ENCODE data around the gene NTSR1.

The NTSR1 gene

DNA sequence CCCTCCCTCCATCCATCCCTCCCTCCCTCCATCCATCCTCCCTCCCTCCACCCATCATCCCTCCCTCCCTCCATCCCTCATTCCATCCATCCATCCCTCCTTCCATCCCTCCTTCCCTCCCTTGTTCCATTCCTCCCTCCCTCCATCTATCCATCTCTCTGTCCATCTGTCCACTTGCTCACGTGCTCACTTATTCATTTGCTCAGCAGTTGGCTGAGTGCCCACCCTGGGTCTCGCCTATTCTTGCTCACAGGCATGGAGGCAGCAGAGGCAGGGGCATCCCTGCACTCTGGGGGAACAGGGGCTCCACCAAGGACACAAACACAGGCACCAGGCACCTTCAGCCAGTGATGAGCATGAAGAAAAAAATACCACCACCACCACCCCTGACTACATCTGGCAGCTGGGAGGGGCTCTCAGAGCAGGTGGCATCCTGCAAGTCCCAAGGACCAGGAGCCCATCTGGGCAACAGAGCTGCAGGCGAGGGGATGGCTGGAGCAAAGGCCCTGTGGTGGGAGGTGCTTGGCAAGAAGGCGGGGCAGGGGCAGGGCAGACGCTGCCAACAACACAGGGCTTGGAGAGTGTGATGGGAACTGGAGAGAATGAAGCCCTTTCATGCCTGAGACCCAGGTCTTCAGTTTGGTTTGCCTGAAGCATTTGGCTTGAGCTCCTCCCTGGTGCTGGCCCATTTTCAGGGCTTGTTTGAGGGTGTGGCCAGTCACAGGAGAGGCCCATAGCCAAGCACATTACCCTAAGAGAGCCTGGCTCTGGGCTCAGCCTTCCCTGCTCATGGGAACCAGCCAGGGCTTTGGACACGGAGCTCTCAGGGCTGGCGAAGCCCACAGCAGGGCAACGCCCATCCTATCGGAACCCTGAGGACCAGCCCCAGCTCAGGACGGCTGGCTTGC is 47.4 kb downstream of the NTSR1 start:
- no peak for DNase-seq (ENCODE audit: low read depth in 2 of 2)

DNA sequence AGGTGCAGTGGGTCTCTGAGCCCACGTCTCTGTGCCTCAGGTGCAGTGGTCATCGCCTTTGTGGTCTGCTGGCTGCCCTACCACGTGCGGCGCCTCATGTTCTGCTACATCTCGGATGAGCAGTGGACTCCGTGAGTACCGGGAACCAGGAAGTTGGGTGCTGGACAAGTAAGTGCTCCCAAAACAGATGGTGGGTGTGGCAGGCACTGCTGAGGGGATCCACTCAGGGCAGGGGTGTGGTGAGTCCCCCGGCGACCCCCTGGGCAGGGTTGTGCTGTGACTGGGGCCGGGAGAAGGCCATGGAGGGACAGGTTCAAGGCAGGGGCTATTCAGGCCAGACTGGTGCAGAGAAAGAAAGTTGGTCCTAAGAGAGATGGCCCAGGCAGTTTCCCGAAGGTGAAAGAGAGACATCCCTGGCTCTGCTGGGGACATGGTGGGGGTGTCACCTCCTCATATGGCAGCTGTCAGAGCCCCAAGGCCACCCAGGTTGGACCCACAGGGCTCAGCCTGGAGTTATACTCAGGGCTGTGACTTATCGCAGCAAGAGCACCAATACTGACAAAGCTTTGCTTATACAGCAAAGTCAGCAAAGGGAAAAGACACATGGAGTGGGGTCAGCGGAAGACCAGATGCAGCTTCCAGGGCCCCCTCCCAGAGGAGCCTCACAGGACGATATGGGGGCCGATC is 49.7 kb downstream of the NTSR1 start:
- DNase-seq (ENCODE audit: low read depth in 2 of 2): no peak

DNA sequence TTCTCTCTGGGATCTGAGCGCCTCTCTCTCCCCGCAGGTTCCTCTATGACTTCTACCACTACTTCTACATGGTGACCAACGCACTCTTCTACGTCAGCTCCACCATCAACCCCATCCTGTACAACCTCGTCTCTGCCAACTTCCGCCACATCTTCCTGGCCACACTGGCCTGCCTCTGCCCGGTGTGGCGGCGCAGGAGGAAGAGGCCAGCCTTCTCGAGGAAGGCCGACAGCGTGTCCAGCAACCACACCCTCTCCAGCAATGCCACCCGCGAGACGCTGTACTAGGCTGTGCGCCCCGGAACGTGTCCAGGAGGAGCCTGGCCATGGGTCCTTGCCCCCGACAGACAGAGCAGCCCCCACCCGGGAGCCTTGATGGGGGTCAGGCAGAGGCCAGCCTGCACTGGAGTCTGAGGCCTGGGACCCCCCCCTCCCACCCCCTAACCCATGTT is 51.4 kb downstream of the NTSR1 start:
- DNase-seq (ENCODE audit: low read depth in 2 of 2): no peak

DNA sequence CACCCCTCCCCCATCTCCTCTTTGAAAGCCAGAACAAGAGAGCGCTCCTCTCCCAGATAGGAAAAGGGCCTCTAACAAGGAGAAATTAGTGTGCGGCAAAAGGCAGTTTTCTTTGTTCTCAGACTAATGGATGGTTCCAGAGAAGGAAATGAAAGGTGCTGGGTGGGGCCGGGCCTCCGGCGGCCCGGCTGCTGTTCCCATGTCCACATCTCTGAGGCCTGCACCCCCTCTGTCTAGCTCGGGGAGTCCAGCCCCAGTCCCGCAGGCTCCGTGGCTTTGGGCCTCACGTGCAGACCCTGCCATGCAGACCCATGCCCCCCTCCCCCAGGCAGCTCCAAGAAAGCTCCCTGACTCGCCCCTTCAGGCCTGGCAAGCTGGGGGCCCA is 51.8 kb downstream of the NTSR1 start:
- DNase-seq (ENCODE audit: low read depth in 2 of 2): no peak

DNA sequence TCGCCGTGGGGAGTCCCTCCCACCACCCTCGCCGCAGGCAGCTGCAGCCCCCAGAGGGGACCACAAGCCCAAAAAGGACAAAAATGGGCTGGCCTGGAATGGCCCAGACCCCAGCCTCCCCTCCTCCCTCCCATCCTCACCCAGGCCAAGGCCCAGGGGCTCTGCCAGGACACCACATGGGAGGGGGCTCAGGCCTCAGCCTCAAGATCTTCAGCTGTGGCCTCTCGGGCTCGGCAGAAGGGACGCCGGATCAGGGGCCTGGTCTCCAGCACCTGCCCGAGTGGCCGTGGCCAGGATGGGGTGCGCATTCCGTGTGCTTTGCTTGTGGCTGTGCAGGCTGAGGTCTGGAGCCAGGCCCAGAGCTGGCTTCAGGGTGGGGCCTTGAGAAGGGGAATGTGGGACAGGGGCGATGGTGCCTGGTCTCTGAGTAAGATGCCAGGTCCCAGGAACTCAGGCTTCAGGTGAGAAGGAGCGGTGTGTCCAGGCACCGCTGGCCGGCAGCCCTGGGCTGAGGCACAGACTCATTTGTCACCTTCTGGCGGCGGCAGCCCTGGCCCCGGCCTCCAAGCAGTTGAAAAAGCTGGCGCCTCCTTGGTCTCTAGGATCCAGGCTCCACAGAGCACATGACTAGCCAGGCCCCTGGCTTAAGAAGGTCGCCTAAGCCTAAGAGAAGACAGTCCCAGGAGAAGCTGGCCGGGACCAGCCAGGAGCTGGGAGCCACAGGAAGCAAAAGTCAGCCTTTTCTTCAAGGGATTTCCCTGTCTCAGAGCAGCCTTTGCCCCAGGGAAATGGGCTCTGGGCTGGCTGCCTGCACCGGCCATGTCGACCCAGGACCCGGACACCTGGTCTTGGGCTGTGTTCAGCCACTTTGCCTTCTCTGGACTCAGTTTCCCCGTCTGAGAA is 52.5 kb downstream of the NTSR1 start:
- DNase-seq (ENCODE audit: low read depth in 2 of 2): no peak

DNA sequence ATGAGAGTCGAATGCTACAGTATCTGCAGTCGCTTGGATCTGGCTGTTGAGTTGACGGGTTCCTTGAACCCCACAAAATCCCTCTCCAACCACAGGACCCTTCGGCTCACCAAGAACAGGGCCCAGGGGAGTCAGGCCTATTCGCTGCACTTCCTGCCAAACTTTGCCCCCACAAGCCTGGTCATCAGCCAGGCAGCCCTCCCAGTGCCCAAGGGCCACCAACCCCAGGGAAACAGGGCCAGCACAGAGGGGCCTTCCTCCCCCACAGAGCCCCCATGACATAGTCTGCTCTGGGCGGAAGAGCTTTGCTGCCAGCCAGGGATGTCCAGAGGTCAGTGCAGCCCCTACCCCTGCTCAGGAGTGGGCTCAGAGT is 53.1 kb downstream of the NTSR1 start:
- no peak for DNase-seq (ENCODE audit: low read depth in 2 of 2)

DNA sequence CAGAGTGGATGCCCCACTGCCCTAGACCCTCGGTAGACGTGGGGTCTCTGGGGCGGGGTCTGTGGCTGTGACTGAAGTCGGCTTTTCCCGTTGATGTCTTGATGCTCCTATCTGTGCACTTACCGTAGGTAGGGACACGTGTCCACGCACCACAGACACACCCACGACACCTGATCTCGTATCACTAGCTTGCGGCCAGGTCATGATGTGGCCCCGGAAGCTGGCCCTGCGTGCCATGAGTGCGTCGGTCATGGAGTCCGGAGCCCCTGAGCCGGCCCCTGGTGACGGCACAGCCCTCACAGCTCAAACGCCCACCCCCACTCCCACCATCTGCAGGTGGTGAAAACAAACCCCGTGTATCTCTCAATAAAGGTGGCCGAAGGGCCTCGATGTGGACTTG is 53.7 kb downstream of the NTSR1 start:
- DNase-seq (ENCODE audit: low read depth in 2 of 2): no peak

DNA sequence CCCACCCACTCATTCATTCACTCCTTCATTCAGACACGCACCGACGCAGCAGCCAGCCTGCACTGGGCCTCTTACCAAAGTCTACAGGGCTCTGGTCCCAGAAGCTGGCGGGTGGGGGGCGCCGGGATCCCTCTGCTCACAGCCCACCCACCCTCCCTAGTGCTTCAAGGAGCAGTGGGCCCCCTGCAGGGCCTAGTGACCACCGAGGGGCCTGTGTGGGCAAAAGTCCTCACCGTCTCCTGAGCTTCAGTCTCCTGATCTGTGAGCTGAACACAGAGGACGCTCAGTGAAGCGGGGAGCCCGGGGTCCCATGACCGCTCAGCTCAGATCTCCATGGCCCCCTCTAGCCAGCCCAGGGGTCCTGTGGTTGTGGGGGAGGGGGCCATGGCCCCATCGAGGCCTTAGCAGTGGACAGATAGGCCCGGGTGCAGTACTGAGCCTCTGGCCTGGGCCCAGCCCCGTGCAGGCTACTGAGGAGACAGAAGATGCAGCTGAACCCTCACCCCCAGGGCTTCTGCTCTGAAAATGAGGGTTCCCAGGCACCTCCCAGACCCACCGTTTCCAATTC is 54.2 kb downstream of the NTSR1 start:
- DNase-seq (ENCODE audit: low read depth in 2 of 2): no peak

DNA sequence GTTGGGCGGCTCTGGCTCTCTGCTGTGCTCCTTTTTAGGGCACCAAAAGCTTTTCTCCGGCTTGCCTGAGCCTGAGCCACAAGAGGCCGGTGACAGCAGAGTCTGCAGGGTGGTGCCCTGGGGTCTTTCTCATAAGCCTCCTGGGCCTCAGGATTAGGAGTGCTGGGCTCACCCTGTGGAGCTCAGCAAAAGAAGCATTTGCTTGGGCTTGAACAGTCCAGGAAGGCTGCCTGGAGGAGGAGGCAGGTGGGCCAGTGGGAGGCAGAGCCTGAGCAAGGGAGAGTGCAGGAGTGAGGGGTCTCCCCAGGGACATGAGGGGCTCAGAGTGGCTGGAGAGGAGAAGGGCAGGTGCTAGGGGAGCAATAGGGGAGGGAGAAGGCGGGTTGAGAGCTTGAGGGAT is 54.8 kb downstream of the NTSR1 start:
- no peak for DNase-seq (ENCODE audit: low read depth in 2 of 2)

DNA sequence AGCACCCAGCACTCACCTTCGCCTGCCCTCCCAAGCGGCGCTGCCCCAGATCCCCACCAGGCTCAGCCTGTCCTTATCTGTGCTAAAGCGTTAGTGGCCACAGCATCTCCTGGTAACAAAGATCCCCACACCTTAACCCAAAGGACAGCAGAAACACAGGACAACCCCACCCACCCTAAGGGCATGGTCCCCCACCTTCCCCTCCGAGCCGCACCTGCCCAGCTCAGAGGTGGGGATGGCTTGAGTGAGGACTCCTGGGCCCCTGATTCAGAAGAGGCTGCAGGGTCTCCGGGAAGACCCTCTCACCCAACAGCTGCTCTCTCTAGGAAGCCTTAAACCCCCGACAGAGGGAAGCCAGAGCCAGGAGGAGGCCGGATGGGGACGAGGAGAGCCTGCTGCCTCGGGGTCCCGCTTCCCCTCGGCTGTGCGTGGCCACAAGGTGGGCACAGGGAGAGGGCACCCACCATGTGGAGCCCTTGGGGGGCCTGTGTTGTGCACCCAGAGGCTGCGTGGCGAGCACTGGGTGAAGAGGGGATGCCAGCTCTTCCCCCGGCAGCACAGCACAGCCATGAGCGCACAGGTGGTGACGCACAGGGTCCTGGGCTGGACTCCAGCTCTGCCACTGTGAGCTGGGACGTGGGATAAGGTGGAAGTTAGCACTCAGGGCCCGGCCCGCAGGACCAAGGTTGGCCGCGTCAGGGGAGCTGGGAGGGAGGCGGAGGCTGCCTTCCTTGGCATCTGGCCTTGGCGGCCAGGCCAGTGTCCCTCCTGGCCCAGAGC is 55.7 kb downstream of the NTSR1 start:
- DNase-seq (ENCODE audit: low read depth in 2 of 2): no peak

DNA sequence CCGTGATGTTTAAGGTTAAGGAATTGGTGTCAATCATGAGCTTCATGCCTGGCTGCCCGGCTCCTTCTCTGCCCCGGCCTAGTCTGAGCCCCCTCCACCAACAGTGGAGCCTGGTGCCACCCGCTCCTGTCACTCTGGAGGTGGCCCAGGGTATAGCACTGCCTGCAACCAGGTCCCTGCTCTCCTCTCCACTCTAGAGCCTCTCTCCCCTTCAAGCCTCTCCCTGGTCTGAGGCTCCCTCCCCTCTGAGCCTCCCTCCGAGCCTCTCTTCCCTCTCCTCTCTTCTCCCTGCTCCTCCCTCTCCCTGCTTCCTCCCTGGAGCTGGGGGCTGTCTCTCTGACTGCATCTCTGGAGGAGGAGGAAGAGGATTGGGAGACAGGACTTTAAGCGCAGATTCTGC is 56.4 kb downstream of the NTSR1 start:
- no peak for DNase-seq (ENCODE audit: low read depth in 2 of 2)

DNA sequence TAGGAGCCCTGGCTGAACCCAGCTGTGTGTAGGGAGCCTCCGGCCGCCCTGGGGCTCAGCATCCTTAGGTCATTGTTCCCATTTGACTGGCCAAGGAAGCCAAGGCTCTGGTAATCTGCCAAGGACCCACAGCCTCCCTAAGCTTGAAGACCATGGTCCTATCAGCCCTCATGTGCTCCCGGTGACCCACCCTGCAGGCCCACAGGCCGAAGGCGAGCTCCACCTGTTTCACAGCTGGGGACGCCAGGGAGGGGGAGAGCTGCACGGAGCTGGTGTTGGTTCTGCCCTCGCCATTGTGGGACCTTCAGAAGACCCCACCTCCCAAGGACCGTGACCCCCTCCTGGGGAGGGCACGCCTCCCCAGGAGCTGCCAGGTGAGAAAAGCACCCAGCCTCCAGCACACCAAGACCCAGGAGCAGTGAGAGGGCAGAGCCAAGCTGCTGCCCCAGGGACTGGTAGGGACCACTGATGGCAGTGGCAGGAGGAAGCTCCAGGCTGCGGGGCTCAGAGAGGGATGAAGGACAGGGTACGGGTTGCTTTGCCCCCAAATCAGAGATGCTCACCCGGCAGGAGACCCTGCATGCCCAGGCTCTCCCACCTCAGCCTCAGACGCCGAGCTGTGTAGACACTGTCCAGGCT is 56.9 kb downstream of the NTSR1 start:
- no peak for DNase-seq (ENCODE audit: low read depth in 2 of 2)

DNA sequence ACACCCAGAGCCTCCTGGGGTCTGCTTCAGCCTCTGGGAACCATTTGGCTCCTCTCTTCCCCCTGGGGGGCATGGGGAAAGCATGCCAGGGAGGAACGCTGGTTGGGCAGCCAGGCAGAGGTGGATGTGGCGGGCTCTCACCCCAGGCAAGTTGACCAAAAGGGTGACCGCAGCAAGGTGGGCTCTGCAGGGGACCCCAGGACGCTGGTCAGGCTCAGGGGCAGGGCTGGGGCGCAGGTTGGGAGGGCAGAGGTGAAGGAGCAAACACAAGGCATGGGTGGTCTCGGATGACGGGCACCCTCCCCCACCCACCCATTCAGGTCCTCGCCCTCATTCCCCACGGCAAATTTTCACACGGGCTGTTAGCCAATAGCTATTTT is 57.4 kb downstream of the NTSR1 start:
- no peak for DNase-seq (ENCODE audit: low read depth in 2 of 2)

DNA sequence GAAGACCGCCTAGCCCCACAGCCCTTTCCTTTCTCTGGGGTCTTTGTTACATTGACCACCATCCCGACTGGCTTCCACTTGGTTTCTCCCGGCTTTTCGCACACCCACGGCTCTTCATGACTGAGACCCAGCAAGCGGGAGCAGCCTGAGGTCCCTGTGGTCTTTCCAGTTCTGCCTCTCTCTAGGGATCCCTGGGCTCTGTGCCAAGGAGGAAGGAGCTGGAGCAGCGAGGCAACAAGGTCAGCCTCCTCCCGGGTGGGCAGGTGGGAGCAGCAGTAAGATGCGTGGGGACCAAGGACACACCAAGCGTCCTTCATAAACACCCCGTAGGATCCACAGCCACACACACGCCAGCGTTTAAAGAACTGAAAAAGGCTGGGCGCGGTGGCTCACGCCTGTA is 58.1 kb downstream of the NTSR1 start:
- no peak for DNase-seq (ENCODE audit: low read depth in 2 of 2)

DNA sequence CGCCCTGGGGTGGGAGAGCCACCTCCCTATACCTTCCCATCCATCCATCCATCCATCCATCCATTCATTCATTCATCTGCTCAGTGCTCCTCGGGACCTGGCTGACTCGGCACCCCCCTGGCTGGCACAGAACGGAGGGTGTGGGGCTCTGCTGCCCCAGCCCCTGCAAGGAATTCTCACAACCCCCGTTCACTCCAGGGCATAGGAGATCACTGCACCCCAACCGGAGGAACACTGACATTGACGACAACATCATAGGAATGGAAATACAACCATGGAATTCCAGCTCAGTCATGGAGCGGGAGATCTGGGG is 59.6 kb downstream of the NTSR1 start:
- no peak for DNase-seq (ENCODE audit: low read depth in 2 of 2)

DNA sequence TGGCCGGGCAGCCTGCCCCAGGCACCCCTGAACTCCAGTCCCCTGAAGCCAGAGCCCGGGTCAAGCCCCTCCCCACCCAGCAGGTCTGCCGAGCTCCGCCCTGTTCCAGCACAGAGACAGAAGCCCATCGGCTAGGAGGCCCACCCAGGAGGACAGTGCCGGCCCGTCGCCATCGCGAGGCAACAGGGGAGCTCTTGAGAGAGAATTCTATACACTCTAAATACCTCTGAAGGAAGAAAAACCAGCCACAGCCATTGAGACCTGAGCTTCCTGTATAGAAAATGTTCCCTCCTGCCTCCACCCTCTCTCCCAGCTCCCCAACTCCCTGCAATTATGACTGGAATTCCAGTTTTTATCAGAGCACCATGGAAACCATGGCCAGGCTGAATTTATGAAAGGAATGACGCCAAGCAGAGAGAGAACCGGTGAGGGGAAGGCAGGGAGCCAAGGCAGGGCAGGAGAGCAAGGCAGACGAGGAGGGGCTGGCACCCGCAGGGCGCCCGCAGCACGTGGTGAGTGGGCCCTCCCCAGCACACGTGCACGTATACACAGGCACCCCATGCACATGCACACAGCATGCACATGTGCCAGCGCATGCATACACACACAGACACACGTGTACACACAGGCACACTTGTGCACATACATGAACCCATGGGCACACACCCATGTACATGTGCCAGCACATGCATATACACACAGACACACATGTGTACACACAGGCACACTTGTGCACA is 60.1 kb downstream of the NTSR1 start:
- DNase-seq (ENCODE audit: low read depth in 2 of 2): peak in 1 of 2 experiments; percentile 8

DNA sequence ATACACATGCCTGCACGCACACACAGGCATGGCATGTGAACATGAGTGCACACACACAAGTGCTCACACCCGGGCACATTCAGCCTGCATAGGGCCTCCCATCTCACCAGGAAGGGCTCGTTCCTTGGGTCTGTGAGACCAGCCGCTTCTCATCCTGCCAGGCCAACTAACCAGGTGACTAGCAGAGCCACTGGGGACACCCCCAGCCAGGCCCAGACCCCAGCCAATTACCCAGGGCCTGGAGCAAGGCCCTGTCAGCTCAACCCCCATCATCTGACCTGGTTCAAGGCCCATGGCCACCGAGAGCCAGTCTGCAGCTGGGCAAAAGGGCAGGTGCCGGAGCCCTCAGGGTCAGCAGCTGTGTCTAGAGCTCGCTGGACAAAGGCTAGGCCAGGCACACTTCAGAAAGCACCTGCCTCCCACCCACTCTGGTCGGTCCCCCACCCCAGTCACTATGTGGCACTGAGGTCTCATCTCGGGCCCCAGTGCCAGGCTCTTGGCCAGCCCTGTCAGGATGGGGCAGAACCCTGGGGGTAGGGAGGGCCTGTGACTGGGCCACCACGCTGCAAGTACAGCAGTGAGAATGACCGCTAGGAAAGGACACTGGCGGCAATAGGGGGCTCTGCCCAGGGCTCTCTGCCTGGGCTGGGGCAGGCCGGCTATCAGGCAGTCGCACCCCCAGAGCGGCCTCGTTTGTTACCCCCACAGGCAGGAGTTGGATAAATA is 60.9 kb downstream of the NTSR1 start:
- DNase-seq (ENCODE audit: low read depth in 2 of 2): no peak

DNA sequence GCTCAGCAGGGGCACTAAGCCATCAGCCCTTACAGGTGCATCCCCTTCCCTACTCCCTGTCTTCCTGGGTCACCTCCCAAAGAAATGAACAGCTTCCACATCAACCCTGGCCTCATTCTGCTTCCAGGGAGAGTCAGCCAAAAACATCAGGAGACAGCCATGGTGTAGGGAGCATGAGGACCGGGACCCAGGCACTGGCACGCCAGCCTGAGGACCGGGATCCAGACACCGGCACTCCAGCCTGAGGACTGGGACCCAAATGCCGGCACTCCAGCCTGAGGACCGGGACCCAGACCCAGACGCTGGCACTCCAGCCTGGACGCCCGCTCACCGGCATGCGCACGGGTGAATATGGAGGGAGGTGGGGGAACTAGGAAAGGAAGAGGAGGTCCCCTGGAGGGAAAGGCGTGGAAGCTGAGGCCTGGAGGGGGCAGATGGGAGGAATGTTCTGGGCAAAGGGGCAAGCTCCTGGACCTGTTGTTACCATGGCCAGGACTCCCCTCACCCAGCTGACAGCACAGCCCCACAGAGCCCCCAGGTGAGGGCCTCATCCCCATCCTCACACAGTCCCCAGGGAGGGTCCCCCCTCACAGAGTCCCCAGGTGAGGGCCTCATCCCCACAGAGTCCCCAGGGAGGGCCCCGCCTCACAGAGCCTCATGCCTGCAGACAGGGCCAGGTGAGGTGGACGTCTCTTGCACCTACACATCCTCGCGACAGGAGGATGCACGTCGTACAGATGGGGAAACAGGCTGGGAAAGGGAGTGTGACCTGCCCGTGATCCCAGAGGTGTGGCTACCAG is 61.7 kb downstream of the NTSR1 start:
- DNase-seq (ENCODE audit: low read depth in 2 of 2): no peak

DNA sequence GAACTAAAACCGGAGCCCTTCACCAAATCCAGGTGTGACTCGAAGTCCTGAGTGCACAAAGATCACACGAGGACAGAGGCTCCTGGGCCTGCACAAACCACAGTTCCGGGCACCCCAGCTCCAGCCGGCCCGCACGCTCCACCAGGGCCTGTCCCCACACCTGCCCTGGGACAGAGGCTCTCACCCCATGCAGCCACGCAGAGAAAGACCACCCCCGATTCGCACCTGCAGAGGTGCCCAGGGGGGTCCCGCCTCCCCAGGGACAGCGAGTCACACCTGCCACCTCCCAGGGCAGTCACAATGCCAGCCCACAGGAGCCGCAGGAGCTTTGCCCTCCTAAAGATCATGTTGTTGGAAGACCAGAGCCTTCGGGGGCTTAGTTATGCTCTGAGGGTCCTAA is 62.3 kb downstream of the NTSR1 start:
- DNase-seq (ENCODE audit: low read depth in 2 of 2): no peak

Measured in fibroblast of skin of left biceps (primary cell).